ENCODE data around the gene DMC1. TPM values are rescaled to one million over a fixed set of nuclear protein-coding genes. Genes with fewer than 3 reads are reported as not detected.

DMC1 gene
- total and polyA plus RNA-seq, 7 donors: 0.09 to 0.91 (median 0.34) TPM

- TF ChIP-seq CTCF (IDR thresholded peaks at IDR 0.05): no peak
- H3K9me3 ChIP-seq: no peaks in the 10 kb centered on the region
- H3K27ac ChIP-seq: no peak overlapping the region
- 96 to 99% (median 96%) methylated on average over 2 of the region's 2 CpGs for WGBS, 3 donors
- H3K4me1 ChIP-seq: no peaks in the 10 kb centered on the region
- H3K36me3 ChIP-seq (ENCODE audit: insufficient read depth in 1 of 2, low read depth in 1 of 2): no peaks in the 10 kb centered on the region
- no peaks in the 10 kb centered on the region for H3K27me3 ChIP-seq (ENCODE audit: insufficient read depth in 3 of 3, low read length in 2 of 3)
- DNase-seq (no peak), ATAC-seq (no peak)
- H3K4me3 ChIP-seq: no peak overlapping the region
- intact Hi-C loops (cut with DNase I): no loop called here
Observed at GRCh38 chr22:38519453-38520250, 50.3 kb downstream of the DMC1 start.

GRCh38 chr22:38518620-38519019, 51.4 kb downstream of the DMC1 start:
- no peaks in the 10 kb centered on the region for H3K27me3 ChIP-seq (ENCODE audit: insufficient read depth in 3 of 3, low read length in 2 of 3)
- no peaks in the 10 kb centered on the region for H3K36me3 ChIP-seq (ENCODE audit: insufficient read depth in 1 of 2, low read depth in 1 of 2)
- no peak for DNase-seq
- 93 to 97% (median 94%) methylated on average over 4 of the region's 4 CpGs for WGBS, 3 donors
- intact Hi-C loops (cut with DNase I): no loop called here
- H3K4me3 ChIP-seq: no peak overlapping the region
- H3K27ac ChIP-seq: no peak overlapping the region
- H3K4me1 ChIP-seq: no peaks in the 10 kb centered on the region
- TF ChIP-seq CTCF (IDR thresholded peaks at IDR 0.05): no peak
- ATAC-seq: no peak
- no peaks in the 10 kb centered on the region for H3K9me3 ChIP-seq

- ATAC-seq (no peak), DNase-seq (no peak)
- Histone ChIP-seq H3K9me3 (no peaks in the 10 kb centered on the region), H3K36me3 (ENCODE audit: insufficient read depth in 1 of 2, low read depth in 1 of 2) (no peaks in the 10 kb centered on the region), H3K4me1 (no peaks in the 10 kb centered on the region), H3K27ac (no peak overlapping the region), H3K4me3 (no peak overlapping the region), H3K27me3 (ENCODE audit: insufficient read depth in 3 of 3, low read length in 2 of 3) (no peaks in the 10 kb centered on the region)
- 67 to 91% (median 83%) methylated on average over 1 of the region's 1 CpG for WGBS, 3 donors
- intact Hi-C loops (cut with DNase I): no loop called here
- no peak for TF ChIP-seq CTCF (IDR thresholded peaks at IDR 0.05)
Observed at GRCh38 chr22:38513063-38513462, 56.9 kb downstream of the DMC1 start.

GRCh38 chr22:38510416-38510970, 59.5 kb downstream of the DMC1 start:
- Histone ChIP-seq H3K36me3 (ENCODE audit: insufficient read depth in 1 of 2, low read depth in 1 of 2) (no peaks in the 10 kb centered on the region), H3K27me3 (ENCODE audit: insufficient read depth in 3 of 3, low read length in 2 of 3) (no peaks in the 10 kb centered on the region), H3K4me1 (peaks cover 6% of the 10 kb centered on the region), H3K27ac (no peak overlapping the region), H3K4me3 (no peak overlapping the region), H3K9me3 (no peaks in the 10 kb centered on the region)
- ATAC-seq (no peak), DNase-seq (no peak)
- 91 to 95% (median 92%) methylated on average over 5 of the region's 5 CpGs for WGBS, 3 donors
- TF ChIP-seq CTCF (IDR thresholded peaks at IDR 0.05): no peak
- intact Hi-C loops (cut with DNase I): no loop called here
